GM18907 (cell line): Measurements from ENCODE around the gene ART3.
A peak's percentile ranks its signal among the peaks of the same experiment; 100 is the strongest.

Experiments
- ATAC-seq: cut with Tn5 transposase; IDR thresholded peaks from one replicate; pipeline ENCODE4 v1.9.1; 2021; ENCODE audit warnings: mild to moderate bottlenecking, moderate library complexity; ENCODE audit not compliant: unreplicated experiment

The ART3 gene

DNA sequence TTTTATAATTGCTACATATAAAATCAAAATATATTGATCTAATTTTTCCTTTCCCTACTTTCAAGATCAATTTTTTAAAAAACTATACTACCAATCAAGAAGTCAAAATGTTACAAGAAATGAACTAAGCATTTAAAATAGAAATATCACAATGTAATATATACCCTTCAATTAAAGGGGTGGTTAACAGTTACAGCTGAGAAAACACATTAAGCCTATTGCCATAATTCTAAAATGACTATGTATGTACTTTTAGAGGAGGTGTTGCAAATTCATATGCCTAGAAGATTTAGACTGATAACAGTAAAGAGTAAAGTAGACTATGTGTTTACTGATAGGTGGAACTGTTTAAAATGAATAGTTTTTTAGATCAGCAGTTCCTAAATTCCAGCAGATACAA is 70.0 kb downstream of the ART3 start:
- no peak for ATAC-seq

- peak; percentile 40 for ATAC-seq
These were observed 73.1 kb downstream of the ART3 start for GRCh38 chr4:76147454-76148141.

GRCh38 chr4:76148142-76148865 is 73.8 kb downstream of the ART3 start, which contains the start of gene NUP54:
Gene NUP54, minus strand, starts transcription at chr4:76148397. Its CDS starts 23 bp downstream, at chr4:76148374.
- peak; percentile 99 for ATAC-seq

GRCh38 chr4:76153356-76153755 is 78.8 kb downstream of the ART3 start:
- no peak for ATAC-seq

- ATAC-seq, result no peak
These were observed 81.5 kb downstream of the ART3 start for GRCh38 chr4:76155979-76156378.

- no peak for ATAC-seq
These were observed 82.1 kb downstream of the ART3 start for GRCh38 chr4:76156635-76157034.

GRCh38 chr4:76160355-76160754 is 85.8 kb downstream of the ART3 start:
- ATAC-seq, result no peak
